GM12892 (cell line): ENCODE measurements around the gene HTRA2.

Experiments
- POLR2A ChIP-seq: IDR thresholded peaks from 2 replicates; pipeline ENCODE4 v1.6.1; 2011; ENCODE audit warnings: low read depth, low read length, control low read depth
- POLR2AphosphoS5 ChIP-seq: IDR thresholded peaks from 2 replicates; pipeline ENCODE4 v1.6.1; 2011; ENCODE audit warnings: low read depth, low read length, control low read depth
- TAF1 ChIP-seq: IDR thresholded peaks from 2 replicates; pipeline ENCODE4 v1.6.1; 2011; ENCODE audit warnings: low read depth, mild to moderate bottlenecking, control low read depth, low read length, borderline replicate concordance

- TF ChIP-seq TAF1 (no peak), POLR2A (no peak), POLR2AphosphoS5 (no peak)
Observed at GRCh38 chr2:74514368-74515270, 15.1 kb upstream of the HTRA2 start, which contains the start of gene TLX2.
